Measurements from ENCODE around the gene MED9.

Gene MED9

DNA sequence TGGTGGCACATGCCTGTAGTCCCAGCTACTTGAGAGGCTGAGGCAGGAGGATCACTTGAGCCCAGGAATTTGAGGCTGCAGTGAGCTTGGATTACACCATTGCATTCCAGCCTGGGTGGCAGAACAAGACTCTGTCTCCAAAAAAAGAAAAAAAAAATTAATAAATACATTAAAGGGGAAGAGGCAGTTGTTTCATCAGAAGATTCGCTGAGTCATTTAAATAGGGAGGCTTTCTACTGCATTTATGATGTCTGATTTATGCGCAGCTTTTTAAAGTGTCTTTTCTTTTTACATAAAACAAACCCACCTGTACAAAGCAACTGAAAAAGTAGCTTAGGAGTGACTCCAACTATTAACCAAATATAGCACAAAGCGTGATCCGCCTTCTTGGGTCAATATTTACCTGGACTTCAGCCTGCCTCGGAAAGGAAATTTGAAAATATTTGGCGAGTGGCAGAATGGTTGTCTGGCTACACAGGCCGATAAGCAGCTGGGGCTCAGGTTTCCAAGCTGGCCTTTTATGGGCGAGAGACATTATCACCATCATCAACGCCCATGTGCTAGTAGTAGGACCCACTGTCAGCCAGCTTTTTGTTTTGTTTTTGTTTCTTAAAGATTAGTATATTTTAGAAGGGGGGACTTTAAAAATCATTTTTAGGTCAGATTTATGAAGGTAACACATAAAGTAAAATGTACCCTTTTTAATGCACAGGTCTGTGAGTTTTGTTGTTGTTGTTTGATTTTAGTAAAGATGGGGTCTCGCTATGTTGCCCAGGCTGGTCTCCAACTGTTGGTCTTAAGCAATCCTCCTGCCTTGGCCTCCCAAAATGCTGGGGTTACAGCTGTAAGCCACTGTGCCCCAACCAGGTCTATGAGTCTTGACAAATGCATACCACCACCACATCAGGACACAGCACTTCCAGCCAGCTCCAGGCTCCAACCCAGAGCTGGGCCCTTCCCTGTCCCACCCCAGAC is 61.9 kb downstream of the MED9 start:
- no peak for DNase-seq (ENCODE audit: low read depth)

DNA sequence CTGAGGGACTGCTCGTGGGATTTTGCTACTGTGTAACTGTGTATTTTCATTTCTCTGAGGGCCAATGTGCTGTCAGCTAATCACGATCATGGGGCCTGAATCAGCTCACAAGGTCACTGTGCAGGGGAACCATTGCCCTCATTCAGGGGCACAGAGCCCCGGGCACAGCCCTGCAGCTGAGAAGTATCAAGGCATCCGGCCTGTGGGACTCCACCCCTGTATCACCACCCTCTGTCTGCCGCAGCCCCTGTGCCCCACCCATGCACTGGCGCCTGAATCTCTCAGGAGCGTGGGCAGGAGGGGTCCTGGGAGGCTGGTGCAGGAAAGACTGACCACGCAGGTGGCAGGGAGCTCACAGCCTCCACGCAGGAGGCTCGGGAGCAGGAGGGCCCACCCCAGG is 62.8 kb downstream of the MED9 start:
- DNase-seq (ENCODE audit: low read depth): no peak

- no peak for DNase-seq (ENCODE audit: low read depth)
These were observed 63.6 kb downstream of the MED9 start for GRCh38 chr17:17540278-17540906.

DNA sequence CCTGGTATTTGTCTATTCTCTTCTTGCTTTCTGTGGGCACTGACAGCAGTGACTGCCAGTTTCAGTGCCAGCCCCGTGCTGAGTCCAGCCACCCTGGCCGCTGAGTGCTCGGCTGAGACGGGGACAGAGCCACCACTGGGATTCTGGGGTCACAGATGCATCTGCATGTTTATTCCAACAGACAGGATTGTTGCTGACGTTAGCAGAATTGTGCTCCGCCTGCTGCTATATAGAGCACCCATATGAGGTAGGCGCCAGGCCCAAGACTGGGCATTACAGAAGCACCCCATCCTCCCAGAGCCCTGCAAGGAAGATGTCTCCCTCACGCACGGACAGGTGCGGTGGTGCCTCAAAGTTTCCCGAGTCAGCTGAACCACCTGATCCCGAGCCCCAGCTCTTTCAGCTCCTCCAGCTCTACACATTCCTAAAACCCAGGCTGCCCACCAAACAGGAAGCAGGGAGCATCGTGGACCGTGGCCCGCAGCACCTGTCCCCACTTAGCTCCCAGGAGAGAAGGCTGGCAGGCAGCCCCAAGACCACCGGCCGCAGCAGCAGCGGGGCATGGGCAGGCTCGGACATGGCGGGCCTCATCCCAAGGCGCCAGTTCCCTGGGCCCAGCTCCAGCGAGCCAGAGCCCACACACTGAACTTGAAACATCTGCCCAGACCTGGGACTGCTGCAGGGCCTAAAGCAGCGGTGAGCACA is 64.3 kb downstream of the MED9 start:
- DNase-seq (ENCODE audit: low read depth): no peak

- DNase-seq (ENCODE audit: low read depth): no peak
These were observed 64.8 kb downstream of the MED9 start for GRCh38 chr17:17541640-17542001.
